Liver (tissue), 9 donors: ENCODE data around the gene PRICKLE1. TPM values are rescaled to one million over a fixed set of nuclear protein-coding genes. Genes with fewer than 3 reads are reported as not detected.

ENCODE experiments used
- DNase-seq: peaks from one replicate; pipeline ENCODE4 v3.0.0-alpha.2; 2017; ENCODE audit warnings: low spot score
- H3K27ac ChIP-seq, 2 donors: one replicate each; pipeline ENCODE4 v1.7.0; 2013; ENCODE audit warnings: inconsistent platforms in 2 of 2, low read length in 2 of 2, control low read depth in 1 of 2, low read depth in 1 of 2, mild to moderate bottlenecking in 1 of 2
- H3K27me3 ChIP-seq, 4 donors: one replicate each; pipeline versions ENCODE4 v1.6.1 to v1.7.0; 2013; ENCODE audit warnings: low read length in 3 of 4, inconsistent platforms in 1 of 4, mild to moderate bottlenecking in 1 of 4, moderate library complexity in 1 of 4; ENCODE audit not compliant: control insufficient read depth in 4 of 4, insufficient read depth in 4 of 4
- H3K36me3 ChIP-seq, 4 donors: one replicate each; pipeline versions ENCODE4 v1.6.1 to v1.7.0; 2013; ENCODE audit warnings: low read length in 3 of 4, mild to moderate bottlenecking in 3 of 4, low read depth in 1 of 4, moderate library complexity in 1 of 4; ENCODE audit not compliant: control insufficient read depth in 4 of 4, insufficient read depth in 3 of 4
- H3K4me1 ChIP-seq, 4 donors: one replicate each; pipeline versions ENCODE4 v1.6.1 to v1.7.0; 2013; ENCODE audit warnings: low read length in 3 of 4, mild to moderate bottlenecking in 3 of 4, moderate library complexity in 1 of 4; ENCODE audit not compliant: control insufficient read depth in 4 of 4, insufficient read depth in 4 of 4
- H3K4me3 ChIP-seq, 3 donors: one replicate each; pipeline versions ENCODE4 v1.6.1 to v1.7.0; 2013; ENCODE audit warnings: low read length in 3 of 3, control low read depth in 1 of 3, low read depth in 1 of 3, mild to moderate bottlenecking in 1 of 3
- H3K9ac ChIP-seq, 2 donors: one replicate each; pipeline ENCODE4 v1.7.0; 2013; ENCODE audit warnings: low read length in 2 of 2, mild to moderate bottlenecking in 2 of 2, moderate library complexity in 2 of 2, control low read depth in 1 of 2, low read depth in 1 of 2
- H3K9me3 ChIP-seq, 4 donors: one replicate each; pipeline versions ENCODE4 v1.6.1 to v1.7.0; 2013; ENCODE audit warnings: low read length in 3 of 4; ENCODE audit not compliant: control insufficient read depth in 4 of 4
- ATF3 ChIP-seq: IDR thresholded peaks from 2 replicates; pipeline ENCODE4 v1.6.1; 2016; ENCODE audit warnings: antibody characterized with exemption
- CTCF ChIP-seq: fragments of 150-350 bp; IDR thresholded peaks from 2 replicates; pipeline ENCODE4 v1.5.1; 2017; ENCODE audit warnings: improper control_type of control experiment, low read depth, low read length; ENCODE audit not compliant: missing input control
- EGR1 ChIP-seq, 2 donors: IDR thresholded peaks; 2 replicates each; pipeline ENCODE4 v1.6.1; 2016 to 2018; ENCODE audit warnings: antibody characterized with exemption in 2 of 2, low read depth in 2 of 2
- FOXA1 ChIP-seq: IDR thresholded peaks from 2 replicates; pipeline ENCODE4 v1.6.1; 2016; ENCODE audit warnings: antibody characterized with exemption
- GABPA ChIP-seq, 2 donors: IDR thresholded peaks in 1 of 2; conservative IDR thresholded peaks in 1 of 2; 2 replicates each; pipeline ENCODE4 v1.6.1; 2016; ENCODE audit warnings: antibody characterized with exemption in 2 of 2, mild to moderate bottlenecking in 1 of 2, moderate library complexity in 1 of 2
- HNF4A ChIP-seq, 2 donors: conservative IDR thresholded peaks; 2 replicates each; pipeline ENCODE4 v1.6.1; 2016; ENCODE audit warnings: antibody characterized with exemption in 2 of 2, mild to moderate bottlenecking in 2 of 2
- HNF4G ChIP-seq: IDR thresholded peaks from 2 replicates; pipeline ENCODE4 v1.6.1; 2016; ENCODE audit warnings: antibody characterized with exemption
- JUND ChIP-seq, 2 donors: IDR thresholded peaks; 2 replicates each; pipeline ENCODE4 v1.6.1; 2016; ENCODE audit warnings: antibody characterized with exemption in 2 of 2
- MAX ChIP-seq: IDR thresholded peaks from 2 replicates; pipeline ENCODE4 v1.6.1; 2016; ENCODE audit warnings: antibody characterized with exemption
- NR2F2 ChIP-seq: IDR thresholded peaks from 2 replicates; pipeline ENCODE4 v1.6.1; 2016; ENCODE audit warnings: antibody characterized with exemption
- RAD21 ChIP-seq, 2 donors: IDR thresholded peaks; 2 replicates each; pipeline ENCODE4 v1.6.1; 2016; ENCODE audit warnings: antibody characterized with exemption in 2 of 2, mild to moderate bottlenecking in 2 of 2
- REST ChIP-seq: IDR thresholded peaks from 2 replicates; pipeline ENCODE4 v1.6.1; 2016; ENCODE audit warnings: antibody characterized with exemption, mild to moderate bottlenecking
- RXRA ChIP-seq, 2 donors: IDR thresholded peaks; 2 replicates each; pipeline ENCODE4 v1.6.1; 2017 to 2018; ENCODE audit warnings: antibody characterized with exemption in 2 of 2, mild to moderate bottlenecking in 1 of 2
- SP1 ChIP-seq: IDR thresholded peaks from 2 replicates; pipeline ENCODE4 v1.6.1; 2018; ENCODE audit warnings: antibody characterized with exemption, mild to moderate bottlenecking
- TAF1 ChIP-seq: conservative IDR thresholded peaks from 2 replicates; pipeline ENCODE4 v1.6.1; 2016; ENCODE audit warnings: antibody characterized with exemption, mild to moderate bottlenecking
- YY1 ChIP-seq: IDR thresholded peaks from 2 replicates; pipeline ENCODE4 v1.6.1; 2016; ENCODE audit warnings: antibody characterized with exemption, mild to moderate bottlenecking
- WGBS: extraction: QIAGEN DNeasy Blood & Tissue Kit; methylation state at CpG from one replicate; pipeline ENCODE4 v1.1.7; 2013; 5-methylcytosine and 5-hydroxymethylcytosine counted together
- polyA plus RNA-seq, 2 donors: library from polyadenylated mRNA; stranded (reverse) in 1 of 2; unstranded in 1 of 2; fragments of 200-250 nt in 1 of 2; fragments of >200 nt in 1 of 2; fragmentation: Nextera tagmentation in 1 of 2; extraction: Ambion mirVana in 1 of 2; gene quantifications; one replicate each; pipeline versions ENCODE4 v1.2.1 to v1.2.3, GENCODE V29; 2013 to 2015
- total RNA-seq, 2 donors: library from RNA; depleted of rRNA; stranded (reverse); fragments of >200 nt; gene quantifications; one replicate each; pipeline ENCODE4 v1.2.3, GENCODE V29; 2014
- donor health status: healthy.
- donor health status: healthy.
- donor health status: healthy.
- donor health status: healthy.
- donor health status: healthy.

Gene PRICKLE1
- total and polyA plus RNA-seq, 4 donors, result 0.59 to 5.7 (median 2.2) TPM

- no peak for DNase-seq
- WGBS, result 93% methylated on average over 19 of the region's 19 CpGs
- Histone ChIP-seq H3K9me3 (no peaks in the 10 kb centered on the region), H3K4me1 (no peaks in the 10 kb centered on the region), H3K4me3 (no peak overlapping the region), H3K36me3 (peaks cover 4 to 13% (median 7%) of the 10 kb centered on the region in 4 donors), H3K27ac (no peak overlapping the region), H3K9ac (no peak overlapping the region), H3K27me3 (no peaks in the 10 kb centered on the region)
- TF ChIP-seq HNF4G, result no peak
- no peak for TF ChIP-seq EGR1 (IDR thresholded peaks at IDR 0.05; ENCODE audit: low read depth in 2 of 2)
- TF ChIP-seq NR2F2, result no peak
- no peak for TF ChIP-seq REST
- no peak for TF ChIP-seq ATF3
- no peak for TF ChIP-seq FOXA1
- TF ChIP-seq RAD21 (IDR thresholded peaks at IDR 0.05), result no peak
- no peak for TF ChIP-seq JUND (IDR thresholded peaks at IDR 0.05)
- TF ChIP-seq SP1, result no peak
- no peak for TF ChIP-seq MAX
- TF ChIP-seq RXRA (IDR thresholded peaks at IDR 0.05), result no peak
- TF ChIP-seq TAF1, result no peak
- TF ChIP-seq YY1, result no peak
- TF ChIP-seq GABPA (IDR thresholded peaks at IDR 0.05 in 1 of 2, conservative IDR thresholded peaks at IDR 0.05 in 1 of 2), result no peak
- no peak for TF ChIP-seq CTCF
- no peak for TF ChIP-seq HNF4A (conservative IDR thresholded peaks at IDR 0.05)
Observed at GRCh38 chr12:42442311-42442759, 147.2 kb downstream of the PRICKLE1 start.

- H3K9me3 ChIP-seq, result no peaks in the 10 kb centered on the region
- no peak for TF ChIP-seq TAF1
- no peak for TF ChIP-seq MAX
- no peak for TF ChIP-seq GABPA (IDR thresholded peaks at IDR 0.05 in 1 of 2, conservative IDR thresholded peaks at IDR 0.05 in 1 of 2)
- no peak for TF ChIP-seq FOXA1
- H3K9ac ChIP-seq, result no peak overlapping the region
- DNase-seq, result no peak
- H3K27ac ChIP-seq, result no peak overlapping the region
- H3K36me3 ChIP-seq, result peaks cover 4 to 10% (median 6%) of the 10 kb centered on the region in 4 donors
- no peaks in the 10 kb centered on the region for H3K4me1 ChIP-seq
- over 99% methylated on average over 11 of the region's 11 CpGs for WGBS
- no peaks in the 10 kb centered on the region for H3K27me3 ChIP-seq
- H3K4me3 ChIP-seq, result no peak overlapping the region
Observed at GRCh38 chr12:42440608-42441007, 148.9 kb downstream of the PRICKLE1 start.
